Natural killer cell (primary cell): ENCODE results near the gene PNMA6E. TPM values are rescaled to one million over a fixed set of nuclear protein-coding genes. Genes with fewer than 3 reads are reported as not detected.

Source experiments
- ATAC-seq, 3 donors: fragments of 150-1000 bp in 2 of 3; fragments of 200-7000 bp in 1 of 3; cut with Tn5 transposase; 1 replicate in 1 of 3; 2 replicates in 2 of 3; pipeline ENCODE4 v1.10.0; 2021; ENCODE audit warnings: mild to moderate bottlenecking in 2 of 3, moderate library complexity in 2 of 3
- DNase-seq, 2 donors: peaks; one replicate each; pipeline versions ENCODE4 v3.0.0 to v3.0.0-alpha.2; 2013 to 2021; ENCODE audit warnings: mixed read lengths in 1 of 2
- H3K27ac ChIP-seq: one replicate; pipeline ENCODE4 v1.5.1; 2013; ENCODE audit warnings: mild to moderate bottlenecking, low read length
- H3K27me3 ChIP-seq: one replicate; pipeline ENCODE4 v1.6.1; 2013; ENCODE audit warnings: low read length; ENCODE audit not compliant: control insufficient read depth, insufficient read depth
- H3K36me3 ChIP-seq: one replicate; pipeline ENCODE4 v1.6.1; 2013; ENCODE audit warnings: low read length; ENCODE audit not compliant: control insufficient read depth, insufficient read depth
- H3K4me1 ChIP-seq: one replicate; pipeline ENCODE4 v1.6.1; 2013; ENCODE audit warnings: low read length; ENCODE audit not compliant: control insufficient read depth, insufficient read depth
- H3K4me3 ChIP-seq: one replicate; pipeline ENCODE4 v1.5.1; 2013; ENCODE audit warnings: low read length
- H3K9me3 ChIP-seq: one replicate; pipeline ENCODE4 v1.6.1; 2013; ENCODE audit warnings: low read length; ENCODE audit not compliant: control insufficient read depth, insufficient read depth
- H3K27ac Mint-ChIP-seq, 2 donors: one replicate each; pipeline ENCODE4 v1.8.0; 2022; ENCODE audit warnings: mild to moderate bottlenecking in 2 of 2, mixed read lengths in 2 of 2, moderate library complexity in 1 of 2
- H3K27me3 Mint-ChIP-seq, 2 donors: one replicate each; pipeline ENCODE4 v1.8.0; 2022; ENCODE audit warnings: low read depth in 2 of 2, mixed read lengths in 2 of 2
- H3K36me3 Mint-ChIP-seq: one replicate; pipeline ENCODE4 v1.8.0; 2022; ENCODE audit warnings: mixed read lengths
- H3K4me1 Mint-ChIP-seq, 2 donors: one replicate each; pipeline ENCODE4 v1.8.0; 2022; ENCODE audit warnings: mixed read lengths in 2 of 2
- H3K4me3 Mint-ChIP-seq: one replicate; pipeline ENCODE4 v1.8.0; 2022; ENCODE audit warnings: mild to moderate bottlenecking, moderate library complexity, mixed read lengths
- H3K9me3 Mint-ChIP-seq, 2 donors: one replicate each; pipeline ENCODE4 v1.8.0; 2022; ENCODE audit warnings: mixed read lengths in 2 of 2
- WGBS: methylation state at CpG from one replicate; pipeline ENCODE4 v1.1.7; 2013; ENCODE audit warnings: missing lambda C conversion rate; ENCODE audit not compliant: insufficient coverage; 5-methylcytosine and 5-hydroxymethylcytosine counted together
- intact Hi-C: fragments of 100-400 bp; cut with micrococcal nuclease; formaldehyde crosslinking; loops from one replicate; pipeline ENCODE4 v1.14.2; 2022
- total RNA-seq, 4 donors: library from RNA; stranded (reverse); fragments of 120-200 nt in 1 of 4; gene quantifications; one replicate each; pipeline versions ENCODE4 v1.2.3 to v1.2.4, GENCODE V29; 2013 to 2022
- TF ChIP-seq, protein P1 (sequence below): fragments of 200-600 bp; IDR thresholded peaks from one replicate; pipeline ENCODE4 v1.8.0; 2022; ENCODE audit warnings: antibody characterized with exemption

Gene PNMA6E
- total RNA-seq, 3 donors from 2014 or later (not counting 1 experiment from before 2014, with no cell fraction given): not detected

GRCh38 chrX:153371256-153371655 is 29.9 kb downstream of the PNMA6E start:
- Histone ChIP-seq H3K27ac (no peak overlapping the region), H3K9me3 (no peaks in the 10 kb centered on the region), H3K4me3 (no peak overlapping the region), H3K4me1 (no peaks in the 10 kb centered on the region), H3K36me3 (no peaks in the 10 kb centered on the region), H3K27me3 (no peaks in the 10 kb centered on the region)
- DNase-seq (no peak), ATAC-seq (no peak)
- Mint-ChIP-seq H3K4me1 (no peaks in the 10 kb centered on the region), H3K27me3 (peaks cover 6 to 45% of the 10 kb centered on the region in 2 donors), H3K27ac (no peak overlapping the region), H3K36me3 (no peaks in the 10 kb centered on the region), H3K9me3 (no peaks in the 10 kb centered on the region), H3K4me3 (no peak overlapping the region)
- TF ChIP-seq, protein P1, sequence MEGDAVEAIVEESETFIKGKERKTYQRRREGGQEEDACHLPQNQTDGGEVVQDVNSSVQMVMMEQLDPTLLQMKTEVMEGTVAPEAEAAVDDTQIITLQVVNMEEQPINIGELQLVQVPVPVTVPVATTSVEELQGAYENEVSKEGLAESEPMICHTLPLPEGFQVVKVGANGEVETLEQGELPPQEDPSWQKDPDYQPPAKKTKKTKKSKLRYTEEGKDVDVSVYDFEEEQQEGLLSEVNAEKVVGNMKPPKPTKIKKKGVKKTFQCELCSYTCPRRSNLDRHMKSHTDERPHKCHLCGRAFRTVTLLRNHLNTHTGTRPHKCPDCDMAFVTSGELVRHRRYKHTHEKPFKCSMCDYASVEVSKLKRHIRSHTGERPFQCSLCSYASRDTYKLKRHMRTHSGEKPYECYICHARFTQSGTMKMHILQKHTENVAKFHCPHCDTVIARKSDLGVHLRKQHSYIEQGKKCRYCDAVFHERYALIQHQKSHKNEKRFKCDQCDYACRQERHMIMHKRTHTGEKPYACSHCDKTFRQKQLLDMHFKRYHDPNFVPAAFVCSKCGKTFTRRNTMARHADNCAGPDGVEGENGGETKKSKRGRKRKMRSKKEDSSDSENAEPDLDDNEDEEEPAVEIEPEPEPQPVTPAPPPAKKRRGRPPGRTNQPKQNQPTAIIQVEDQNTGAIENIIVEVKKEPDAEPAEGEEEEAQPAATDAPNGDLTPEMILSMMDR: no peak
- WGBS: 43% methylated on average over 1 of the region's 3 CpGs
- intact Hi-C loops: no loop called here

GRCh38 chrX:153370293-153371055 is 30.7 kb downstream of the PNMA6E start:
- no peak for DNase-seq
- TF ChIP-seq, protein P1: no peak
- Mint-ChIP-seq H3K9me3 (no peaks in the 10 kb centered on the region), H3K27me3 (peaks cover 6 to 53% of the 10 kb centered on the region in 2 donors), H3K36me3 (no peaks in the 10 kb centered on the region), H3K4me1 (no peaks in the 10 kb centered on the region), H3K4me3 (no peak overlapping the region), H3K27ac (no peak overlapping the region)
- 82% methylated on average over 2 of the region's 8 CpGs for WGBS
- H3K27ac ChIP-seq: no peak overlapping the region
- no peaks in the 10 kb centered on the region for H3K36me3 ChIP-seq
- H3K9me3 ChIP-seq: no peaks in the 10 kb centered on the region
- no peak overlapping the region for H3K4me3 ChIP-seq
- no peak for ATAC-seq
- no peaks in the 10 kb centered on the region for H3K4me1 ChIP-seq
- intact Hi-C loops: no loop called here
- H3K27me3 ChIP-seq: no peaks in the 10 kb centered on the region

DNA sequence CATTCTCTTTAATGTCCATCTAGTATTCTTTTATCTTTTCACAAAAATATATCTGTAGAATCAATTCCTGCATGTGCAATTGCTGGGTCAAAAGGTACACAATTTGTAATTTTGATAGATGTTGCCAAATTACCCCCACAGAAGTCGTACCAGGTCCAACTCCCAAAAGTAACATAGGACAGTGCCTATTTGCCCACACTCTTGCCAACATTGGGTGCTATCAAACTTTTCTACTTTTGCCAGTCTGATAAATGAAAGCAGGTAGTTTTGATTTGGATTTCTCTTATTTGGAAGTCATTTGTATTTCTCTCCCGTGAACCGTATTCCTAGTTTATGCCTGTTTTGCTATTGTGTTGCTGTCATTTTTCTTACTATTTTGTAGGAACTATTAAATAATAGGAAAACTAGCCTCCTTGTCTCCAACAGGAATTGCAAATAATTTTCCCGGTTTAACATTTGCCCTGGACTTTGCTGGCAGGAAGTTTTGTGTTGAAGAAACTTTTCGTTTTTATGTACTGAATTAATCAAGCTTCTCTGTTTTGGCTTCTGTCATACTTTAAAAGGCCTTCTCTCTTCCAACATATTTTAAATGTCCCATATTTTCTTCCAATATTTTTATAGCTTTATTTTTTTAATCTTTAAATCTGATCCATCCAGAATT is 34.1 kb downstream of the PNMA6E start:
- no peaks in the 10 kb centered on the region for H3K36me3 Mint-ChIP-seq
- no peak for ATAC-seq
- no peaks in the 10 kb centered on the region for H3K27me3 ChIP-seq

More for the DNA sequence above, 34.1 kb downstream of the PNMA6E start:
- Mint-ChIP-seq H3K4me1 (no peaks in the 10 kb centered on the region), H3K27me3 (peaks cover 3 to 42% of the 10 kb centered on the region in 2 donors), H3K4me3 (no peak overlapping the region), H3K27ac (no peak overlapping the region), H3K9me3 (no peaks in the 10 kb centered on the region)
- no peak overlapping the region for H3K27ac ChIP-seq
- no peaks in the 10 kb centered on the region for H3K36me3 ChIP-seq
- H3K9me3 ChIP-seq: no peaks in the 10 kb centered on the region
- no peak for DNase-seq
- 100% methylated on average over 1 of the region's 5 CpGs for whole genome bisulfite sequencing
- TF ChIP-seq, protein P1: no peak
- H3K4me1 ChIP-seq: no peaks in the 10 kb centered on the region
- intact Hi-C loops: no loop called here
- no peak overlapping the region for H3K4me3 ChIP-seq
